Vagina (tissue), 2 donors: ENCODE measurements around the gene TMEM154.

ENCODE experiments used
- POLR2AphosphoS5 ChIP-seq, 2 donors: sonication (generic); formaldehyde crosslinking; IDR thresholded peaks; one replicate each; pipeline ENCODE4 v1.9.0; 2017; ENCODE audit warnings: antibody characterized with exemption in 2 of 2, mild to moderate bottlenecking in 2 of 2, low read depth in 1 of 2; ENCODE audit not compliant: insufficient read depth in 1 of 2
- TF ChIP-seq, protein P1 (sequence below), 3 experiments: fragments of 450-650 bp in 2 of 3; fragments of 200-600 bp in 1 of 3; sonication (generic) in 1 of 3; IDR thresholded peaks; one replicate each; pipeline ENCODE4 v1.5.1; 2017 to 2019; ENCODE audit warnings: antibody characterized with exemption in 3 of 3, mild to moderate bottlenecking in 2 of 3, moderate library complexity in 2 of 3

DNA sequence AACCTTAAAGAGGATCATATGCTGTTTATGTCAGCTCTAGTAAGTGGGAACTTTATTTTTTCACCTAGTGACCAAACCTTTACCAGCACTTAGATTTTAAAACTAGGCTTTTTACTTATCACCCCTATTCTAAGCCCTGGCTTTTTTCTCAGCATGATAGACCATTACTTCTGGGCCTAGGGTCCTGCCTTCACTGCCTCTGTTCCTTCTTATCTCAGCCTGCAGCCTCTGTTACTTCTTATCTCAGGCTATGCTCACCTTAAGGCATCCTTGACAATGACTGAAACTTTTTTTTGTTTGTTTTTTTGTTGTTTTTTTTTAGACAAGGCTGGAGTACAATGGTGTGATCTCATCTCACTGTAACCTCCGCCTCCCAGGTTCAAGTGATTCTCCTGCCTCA lies 59.6 kb downstream of the TMEM154 start:
- TF ChIP-seq POLR2AphosphoS5 (IDR thresholded peaks at IDR 0.05; ENCODE audit: insufficient read depth in 1 of 2, low read depth in 1 of 2): no peak
- TF ChIP-seq, protein P1, sequence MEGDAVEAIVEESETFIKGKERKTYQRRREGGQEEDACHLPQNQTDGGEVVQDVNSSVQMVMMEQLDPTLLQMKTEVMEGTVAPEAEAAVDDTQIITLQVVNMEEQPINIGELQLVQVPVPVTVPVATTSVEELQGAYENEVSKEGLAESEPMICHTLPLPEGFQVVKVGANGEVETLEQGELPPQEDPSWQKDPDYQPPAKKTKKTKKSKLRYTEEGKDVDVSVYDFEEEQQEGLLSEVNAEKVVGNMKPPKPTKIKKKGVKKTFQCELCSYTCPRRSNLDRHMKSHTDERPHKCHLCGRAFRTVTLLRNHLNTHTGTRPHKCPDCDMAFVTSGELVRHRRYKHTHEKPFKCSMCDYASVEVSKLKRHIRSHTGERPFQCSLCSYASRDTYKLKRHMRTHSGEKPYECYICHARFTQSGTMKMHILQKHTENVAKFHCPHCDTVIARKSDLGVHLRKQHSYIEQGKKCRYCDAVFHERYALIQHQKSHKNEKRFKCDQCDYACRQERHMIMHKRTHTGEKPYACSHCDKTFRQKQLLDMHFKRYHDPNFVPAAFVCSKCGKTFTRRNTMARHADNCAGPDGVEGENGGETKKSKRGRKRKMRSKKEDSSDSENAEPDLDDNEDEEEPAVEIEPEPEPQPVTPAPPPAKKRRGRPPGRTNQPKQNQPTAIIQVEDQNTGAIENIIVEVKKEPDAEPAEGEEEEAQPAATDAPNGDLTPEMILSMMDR (IDR thresholded peaks at IDR 0.05): no peak
